Stimulated activated CD8-positive, alpha-beta memory T cell treated with anti-CD3 and anti-CD28 coated beads, Interleukin-12 subunit alpha, Interleukin-12 subunit beta, amount 100 ng/mL, for 24 hours (primary cell): ENCODE results near the gene RIIAD1.
"Not testable (repeated sequence)": the region's sequence is repeated elsewhere in the genome, so short reads cannot be mapped to it uniquely, and the experiment has no call there.

ENCODE experiments used
- DNase-seq: peaks from one replicate; pipeline ENCODE4 v3.0.0-alpha.2; 2020; ENCODE audit errors: extremely low read depth

Gene RIIAD1

DNA sequence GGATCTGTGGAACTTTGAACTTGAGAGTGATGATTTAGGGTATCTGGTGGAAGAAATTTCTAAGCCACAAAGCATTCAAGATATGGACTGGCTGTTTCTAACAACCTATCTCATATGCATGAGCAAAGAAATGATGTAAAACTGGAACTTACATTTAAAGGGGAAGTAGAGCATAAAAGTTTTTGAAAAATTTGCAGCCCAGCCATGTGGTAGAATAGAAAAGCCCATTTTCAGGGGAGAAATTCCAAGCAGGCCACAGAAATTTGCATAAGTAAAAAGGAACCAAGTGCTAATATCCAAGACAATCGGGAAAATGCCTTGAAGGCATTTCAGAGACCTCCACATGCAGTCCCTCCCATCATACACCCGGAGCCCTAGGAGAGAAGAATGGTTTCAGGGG, 15.7 kb downstream of the RIIAD1 start:
- DNase-seq = no peak

- DNase-seq = no peak
Observed at GRCh38 chr1:151737479-151737878, 16.2 kb downstream of the RIIAD1 start.

- DNase-seq = no peak
Observed at GRCh38 chr1:151739590-151740355, 18.5 kb downstream of the RIIAD1 start.

DNA sequence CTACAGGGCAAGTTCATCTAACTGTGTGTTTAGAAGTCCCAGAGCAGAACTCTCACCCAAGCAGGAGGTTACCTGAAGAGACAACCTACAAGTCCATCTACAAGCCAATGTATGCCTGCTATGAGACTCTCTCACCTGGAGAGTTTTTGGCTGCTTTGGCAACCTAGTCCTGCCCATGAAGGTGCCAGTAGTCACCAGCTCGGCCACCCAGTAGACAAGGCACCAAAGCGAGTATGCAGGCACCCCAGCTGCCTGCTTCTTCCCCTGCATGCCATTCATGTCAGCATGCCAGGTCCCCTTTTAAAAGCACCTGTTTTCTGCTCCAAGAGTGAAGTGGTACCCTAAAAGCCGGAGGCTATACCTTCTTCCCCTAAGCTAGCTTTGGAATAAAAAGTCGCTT, 20.2 kb downstream of the RIIAD1 start:
- DNase-seq = no peak

DNA sequence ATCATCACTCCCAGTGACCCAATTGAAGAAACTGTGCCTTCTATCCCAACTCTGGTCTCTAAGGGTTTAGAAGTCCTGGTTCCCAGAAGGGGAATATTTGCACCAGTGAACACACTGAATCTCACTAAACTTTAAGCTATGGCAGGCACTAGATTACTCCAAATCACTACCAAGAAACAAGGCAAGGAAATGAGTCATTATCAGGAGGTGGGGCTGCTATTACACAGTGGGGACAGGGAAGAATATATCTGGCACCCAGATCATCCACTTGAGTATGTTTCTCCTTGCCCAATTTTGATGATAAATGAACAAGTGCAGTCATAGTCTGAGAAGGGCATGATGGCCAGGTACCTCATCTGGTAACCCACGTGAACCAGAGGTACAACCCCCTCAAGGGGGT, 35.0 kb downstream of the RIIAD1 start:
- no peak for DNase-seq

DNA sequence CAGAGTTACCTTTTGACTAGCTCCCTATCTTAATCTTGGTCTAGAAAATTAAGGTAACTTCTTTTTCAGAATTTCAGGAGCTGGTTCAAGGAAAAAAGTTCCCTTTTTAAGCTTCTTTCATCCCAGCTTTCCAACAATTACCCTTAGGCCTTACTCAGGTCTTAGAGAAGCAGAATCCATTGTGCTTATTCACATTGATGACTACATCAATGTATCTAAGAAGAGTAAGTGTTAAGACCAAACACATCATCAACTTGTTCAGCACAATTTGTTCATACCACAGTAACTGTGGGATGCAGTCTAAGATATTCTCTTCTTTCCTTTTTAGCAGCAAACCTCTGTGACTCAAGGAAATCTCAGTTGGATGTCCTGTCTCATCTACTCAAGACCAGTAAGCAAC, 37.9 kb downstream of the RIIAD1 start:
- no peak for DNase-seq

GRCh38 chr1:151760597-151761385, 39.5 kb downstream of the RIIAD1 start:
- DNase-seq = no peak

- peak; percentile 68 for DNase-seq
Observed at GRCh38 chr1:151762941-151763921, 41.9 kb downstream of the RIIAD1 start, which contains the start of gene MRPL9. Gene MRPL9 (minus strand): TSS chr1:151763496. CDS start chr1:151763479, 17 bp downstream.

DNA sequence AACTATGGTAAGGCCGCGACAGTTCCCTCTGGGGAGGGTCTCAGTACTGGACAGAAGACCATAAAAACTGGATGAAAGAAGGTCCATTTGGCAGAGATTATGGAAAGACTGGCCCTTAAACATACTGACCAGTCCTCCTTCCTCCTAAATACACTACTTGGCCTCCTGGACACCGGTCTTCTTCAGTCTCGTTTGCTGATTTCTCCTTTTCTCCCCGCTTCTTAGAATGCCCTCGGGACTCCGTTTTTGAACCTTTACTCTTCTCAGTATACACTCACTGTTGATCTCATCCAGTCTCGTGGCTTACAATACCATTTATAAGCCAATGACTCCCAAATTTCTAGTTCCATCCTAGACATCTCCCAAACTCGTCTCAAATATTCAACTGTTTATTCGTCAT, 42.7 kb downstream of the RIIAD1 start:
- no peak for DNase-seq

DNA sequence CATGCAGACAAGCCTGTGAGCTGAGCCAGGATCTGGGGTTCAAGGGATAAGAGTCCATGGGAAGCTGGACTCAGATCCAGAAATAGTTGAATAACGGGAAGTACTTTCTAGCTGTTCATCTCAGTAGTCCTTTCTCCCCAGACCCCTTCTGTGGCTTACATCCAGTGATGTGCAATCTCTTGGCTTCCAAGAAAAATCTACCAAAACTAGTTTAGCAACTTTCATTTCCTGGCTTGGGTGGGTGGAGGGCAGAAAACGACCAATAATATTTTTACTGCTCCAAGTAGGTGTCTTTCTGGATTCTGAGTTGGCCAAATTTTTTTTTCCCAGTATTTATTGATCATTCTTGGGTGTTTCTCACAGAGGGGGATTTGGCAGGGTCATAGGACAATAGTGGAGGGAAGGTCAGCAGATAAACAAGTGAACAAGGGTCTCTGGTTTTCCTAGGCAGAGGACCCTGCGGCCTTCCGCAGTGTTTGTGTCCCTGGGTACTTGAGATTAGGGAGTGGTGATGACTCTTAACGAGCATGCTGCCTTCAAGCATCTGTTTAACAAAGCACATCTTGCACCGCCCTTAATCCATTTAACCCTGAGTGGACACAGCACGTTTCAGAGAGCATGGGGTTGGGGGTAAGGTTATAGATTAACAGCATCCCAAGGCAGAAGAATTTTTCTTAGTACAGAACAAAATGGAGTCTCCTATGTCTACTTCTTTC, 47.2 kb downstream of the RIIAD1 start:
- DNase-seq = not testable (repeated sequence)

- DNase-seq = not testable (repeated sequence)
Observed at GRCh38 chr1:151769270-151769669, 47.9 kb downstream of the RIIAD1 start.

DNA sequence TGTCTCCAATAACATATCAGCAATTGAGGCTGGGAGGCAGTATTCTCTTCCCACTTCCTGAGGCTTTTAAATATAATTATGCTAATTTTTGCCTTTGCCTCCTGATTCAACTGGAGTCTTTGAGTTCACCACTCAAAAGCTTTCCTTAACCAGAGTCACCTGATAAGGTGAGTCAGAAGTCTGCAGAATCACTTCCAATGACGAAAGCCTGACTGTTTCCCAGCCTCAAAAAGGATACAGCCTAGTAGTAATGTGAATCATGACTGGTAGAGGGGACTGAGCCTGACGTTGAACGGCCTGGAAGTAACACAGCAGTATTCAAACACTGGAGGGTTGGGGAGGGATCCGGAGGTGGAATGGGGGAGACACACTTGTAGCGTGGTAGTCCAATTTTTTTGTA, 52.4 kb downstream of the RIIAD1 start:
- no peak for DNase-seq

DNA sequence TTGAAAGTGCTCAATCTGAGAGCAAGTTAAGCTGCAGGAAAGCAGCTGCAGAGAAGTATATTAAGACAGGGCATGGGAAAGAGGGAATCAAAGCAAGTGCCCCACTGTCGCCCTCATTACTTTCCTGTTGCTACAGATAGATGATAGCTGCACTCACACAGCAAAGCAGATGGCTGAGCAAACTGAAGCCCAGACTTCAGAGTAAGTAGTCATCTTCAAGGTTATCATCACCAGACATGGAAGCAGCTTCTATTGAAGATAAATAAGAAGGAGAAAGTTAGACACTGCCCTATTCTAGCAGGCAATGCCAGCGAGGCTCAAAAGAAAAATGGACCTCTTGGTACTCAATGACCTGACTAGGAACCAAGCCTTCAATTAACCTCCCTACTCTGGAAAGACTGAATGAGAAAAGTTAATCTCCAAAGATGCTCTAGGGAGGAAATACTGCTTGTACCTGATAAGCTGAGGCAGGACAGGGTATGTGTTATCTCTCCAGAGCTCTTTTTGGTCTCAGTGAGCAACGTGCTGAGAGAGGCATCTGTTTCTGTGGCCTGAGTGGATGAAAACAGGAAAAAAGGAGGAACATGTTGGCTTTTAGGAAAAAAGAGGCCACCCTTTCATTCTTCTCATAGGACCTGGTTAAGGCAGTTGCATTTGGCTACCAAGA, 53.1 kb downstream of the RIIAD1 start:
- DNase-seq = no peak

- DNase-seq = no peak
Observed at GRCh38 chr1:151775894-151776664, 54.8 kb downstream of the RIIAD1 start.

- DNase-seq = no peak
Observed at GRCh38 chr1:151776665-151777062, 55.3 kb downstream of the RIIAD1 start.

DNA sequence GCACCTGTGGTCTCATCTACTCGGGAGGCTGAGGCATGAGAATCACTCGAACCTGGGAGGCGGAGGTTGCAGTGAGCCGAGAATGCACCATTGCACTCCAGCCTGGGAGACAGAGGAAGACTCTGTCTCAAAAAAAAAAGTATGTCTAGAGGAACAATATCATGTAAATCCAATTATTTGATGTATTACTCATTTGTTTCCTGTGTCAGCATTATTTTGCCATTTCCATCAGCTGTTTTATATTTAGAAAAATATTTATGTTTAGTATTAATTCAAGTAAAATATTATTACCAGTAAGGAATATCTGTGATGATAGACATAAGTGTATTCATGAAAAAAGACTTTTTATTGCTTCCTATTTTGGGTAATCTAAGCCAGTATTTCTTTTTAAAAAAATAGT, 56.0 kb downstream of the RIIAD1 start:
- DNase-seq = no peak
